Upper lobe of left lung (tissue), 4 donors: ENCODE results near the gene CDRT4.

Experiments used
- POLR2AphosphoS5 ChIP-seq, 2 donors: sonication (generic); formaldehyde crosslinking; IDR thresholded peaks; one replicate each; pipeline ENCODE4 v1.5.1; 2017; ENCODE audit warnings: antibody characterized with exemption in 2 of 2
- TF ChIP-seq, protein P1 (sequence below), 6 experiments: fragments of 450-650 bp in 4 of 6; fragments of 200-600 bp in 2 of 6; sonication (generic) in 2 of 6; IDR thresholded peaks; one replicate each; pipeline ENCODE4 v1.5.1; 2016 to 2019; ENCODE audit warnings: antibody characterized with exemption in 6 of 6

DNA sequence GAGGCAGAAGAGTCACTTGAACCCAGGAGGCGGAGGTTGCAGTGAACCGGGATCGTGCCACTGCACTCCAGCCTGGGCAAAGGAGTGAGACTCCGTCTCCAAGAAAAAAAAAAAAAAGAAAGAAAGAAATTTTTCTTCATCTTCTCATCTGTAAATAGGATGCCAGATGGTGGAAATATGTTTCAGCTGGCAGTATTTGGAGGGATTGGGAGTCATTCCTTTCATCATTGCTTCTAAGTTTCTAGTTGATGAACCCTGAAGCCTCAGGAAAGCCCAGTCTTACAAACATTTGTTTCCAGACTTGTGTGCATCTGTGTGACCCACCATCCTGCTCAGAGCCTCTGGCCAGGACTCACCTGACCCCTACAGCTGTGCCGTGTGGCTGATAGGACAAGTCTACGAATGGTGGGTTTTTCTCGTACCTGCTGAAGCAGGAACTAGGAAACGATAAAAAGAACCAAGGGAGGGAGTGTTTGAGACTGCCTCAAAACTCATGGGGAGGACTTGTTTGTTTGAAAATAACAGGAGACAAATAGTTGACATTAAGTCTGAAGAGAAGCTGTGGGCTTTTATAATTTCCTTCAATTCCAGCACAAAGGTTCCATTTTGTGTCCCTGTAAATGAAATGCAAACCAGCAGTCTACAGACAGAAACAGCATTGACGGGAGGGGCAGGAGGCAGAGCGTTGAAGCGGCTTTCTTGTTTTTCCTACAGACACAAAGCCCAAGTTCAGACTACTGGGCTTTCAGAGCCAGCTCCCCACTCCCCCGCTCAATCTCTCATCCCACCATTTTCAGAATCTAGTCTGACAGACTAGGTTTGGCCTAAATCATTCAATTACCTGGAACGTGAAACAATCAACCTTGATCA lies 24.9 kb downstream of the CDRT4 start:
- TF ChIP-seq, protein P1, sequence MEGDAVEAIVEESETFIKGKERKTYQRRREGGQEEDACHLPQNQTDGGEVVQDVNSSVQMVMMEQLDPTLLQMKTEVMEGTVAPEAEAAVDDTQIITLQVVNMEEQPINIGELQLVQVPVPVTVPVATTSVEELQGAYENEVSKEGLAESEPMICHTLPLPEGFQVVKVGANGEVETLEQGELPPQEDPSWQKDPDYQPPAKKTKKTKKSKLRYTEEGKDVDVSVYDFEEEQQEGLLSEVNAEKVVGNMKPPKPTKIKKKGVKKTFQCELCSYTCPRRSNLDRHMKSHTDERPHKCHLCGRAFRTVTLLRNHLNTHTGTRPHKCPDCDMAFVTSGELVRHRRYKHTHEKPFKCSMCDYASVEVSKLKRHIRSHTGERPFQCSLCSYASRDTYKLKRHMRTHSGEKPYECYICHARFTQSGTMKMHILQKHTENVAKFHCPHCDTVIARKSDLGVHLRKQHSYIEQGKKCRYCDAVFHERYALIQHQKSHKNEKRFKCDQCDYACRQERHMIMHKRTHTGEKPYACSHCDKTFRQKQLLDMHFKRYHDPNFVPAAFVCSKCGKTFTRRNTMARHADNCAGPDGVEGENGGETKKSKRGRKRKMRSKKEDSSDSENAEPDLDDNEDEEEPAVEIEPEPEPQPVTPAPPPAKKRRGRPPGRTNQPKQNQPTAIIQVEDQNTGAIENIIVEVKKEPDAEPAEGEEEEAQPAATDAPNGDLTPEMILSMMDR (IDR thresholded peaks at IDR 0.05): no peak
- TF ChIP-seq POLR2AphosphoS5 (IDR thresholded peaks at IDR 0.05): no peak
